Suprapubic skin (tissue), 4 donors: Measurements from ENCODE around the gene PLXNA2. TPM values are rescaled to one million over a fixed set of nuclear protein-coding genes. Genes with fewer than 3 reads are reported as not detected.

Experiments used
- DNase-seq, 2 donors: peaks; one replicate each; pipeline ENCODE4 v3.0.0-alpha.2; 2019; ENCODE audit warnings: low spot score in 2 of 2
- H3K27ac ChIP-seq: fragments of 200-600 bp; sonication (generic); one replicate; pipeline ENCODE4 v1.5.1; 2019
- H3K27me3 ChIP-seq: fragments of 200-600 bp; sonication (generic); one replicate; pipeline ENCODE4 v1.5.1; 2019
- H3K36me3 ChIP-seq: fragments of 200-600 bp; sonication (generic); one replicate; pipeline ENCODE4 v1.5.1; 2019
- H3K4me1 ChIP-seq: fragments of 200-600 bp; sonication (generic); one replicate; pipeline ENCODE4 v1.5.1; 2019
- H3K4me3 ChIP-seq: fragments of 200-600 bp; sonication (generic); one replicate; pipeline ENCODE4 v1.5.1; 2019; ENCODE audit warnings: mild to moderate bottlenecking
- H3K9me3 ChIP-seq: fragments of 200-600 bp; sonication (generic); one replicate; pipeline ENCODE4 v1.5.1; 2019
- EP300 ChIP-seq: sonication (generic); formaldehyde crosslinking; IDR thresholded peaks from one replicate; pipeline ENCODE4 v1.6.1; 2017; ENCODE audit warnings: antibody characterized with exemption
- POLR2A ChIP-seq, 2 donors: fragments of 450-650 bp; IDR thresholded peaks; one replicate each; pipeline ENCODE4 v1.6.1; 2017; ENCODE audit warnings: antibody characterized with exemption in 2 of 2, mild to moderate bottlenecking in 2 of 2, moderate library complexity in 2 of 2
- POLR2AphosphoS5 ChIP-seq, 3 donors: sonication (generic); formaldehyde crosslinking; IDR thresholded peaks; one replicate each; pipeline ENCODE4 v1.6.1; 2017; ENCODE audit warnings: antibody characterized with exemption in 3 of 3
- WGBS: methylation state at CpG from one replicate; pipeline ENCODE4 v1.1.5; 2018; 5-methylcytosine and 5-hydroxymethylcytosine counted together
- total RNA-seq, 4 donors: library from RNA; depleted of rRNA; stranded (reverse); fragments of >200 nt; gene quantifications; one replicate each; pipeline ENCODE4 v1.1.0, GENCODE V29; 2016
- TF ChIP-seq, protein P1 (sequence below), 2 donors: fragments of 200-600 bp in 1 of 2; fragments of 450-650 bp in 1 of 2; sonication (generic) in 1 of 2; IDR thresholded peaks; one replicate each; pipeline ENCODE4 v1.5.1; 2016 to 2019; ENCODE audit warnings: antibody characterized with exemption in 2 of 2, mild to moderate bottlenecking in 1 of 2, moderate library complexity in 1 of 2

Gene PLXNA2
- total RNA-seq, 4 donors from 2014 or later = 35.3 to 53.9 (median 45.7) TPM

DNA sequence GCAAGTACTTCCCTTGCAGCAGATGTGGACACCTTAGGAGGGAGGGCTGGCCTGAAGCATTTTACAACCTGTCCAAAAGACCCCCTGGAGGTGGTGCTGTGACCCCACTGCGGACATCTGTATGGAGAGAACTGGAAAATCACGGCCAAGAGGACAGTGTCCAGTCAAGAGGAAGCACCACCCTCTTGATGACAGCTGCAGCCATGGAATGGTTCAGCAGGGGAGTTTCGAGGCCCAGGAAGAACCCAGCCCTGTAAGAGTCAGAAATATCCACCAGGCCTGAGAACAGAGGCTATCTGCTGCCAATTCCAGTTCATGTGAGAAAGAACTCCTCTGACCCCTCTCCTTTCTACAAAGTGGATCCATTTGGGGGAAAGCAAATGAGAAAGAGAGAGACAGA, 126.8 kb downstream of the PLXNA2 start:
- Histone ChIP-seq H3K27ac (no peak overlapping the region), H3K4me3 (no peak overlapping the region), H3K9me3 (no peaks in the 10 kb centered on the region), H3K4me1 (no peaks in the 10 kb centered on the region), H3K36me3 (no peaks in the 10 kb centered on the region), H3K27me3 (no peaks in the 10 kb centered on the region)
- 75% methylated on average over 3 of the region's 3 CpGs for WGBS
- no peak for DNase-seq
- TF ChIP-seq, protein P1, sequence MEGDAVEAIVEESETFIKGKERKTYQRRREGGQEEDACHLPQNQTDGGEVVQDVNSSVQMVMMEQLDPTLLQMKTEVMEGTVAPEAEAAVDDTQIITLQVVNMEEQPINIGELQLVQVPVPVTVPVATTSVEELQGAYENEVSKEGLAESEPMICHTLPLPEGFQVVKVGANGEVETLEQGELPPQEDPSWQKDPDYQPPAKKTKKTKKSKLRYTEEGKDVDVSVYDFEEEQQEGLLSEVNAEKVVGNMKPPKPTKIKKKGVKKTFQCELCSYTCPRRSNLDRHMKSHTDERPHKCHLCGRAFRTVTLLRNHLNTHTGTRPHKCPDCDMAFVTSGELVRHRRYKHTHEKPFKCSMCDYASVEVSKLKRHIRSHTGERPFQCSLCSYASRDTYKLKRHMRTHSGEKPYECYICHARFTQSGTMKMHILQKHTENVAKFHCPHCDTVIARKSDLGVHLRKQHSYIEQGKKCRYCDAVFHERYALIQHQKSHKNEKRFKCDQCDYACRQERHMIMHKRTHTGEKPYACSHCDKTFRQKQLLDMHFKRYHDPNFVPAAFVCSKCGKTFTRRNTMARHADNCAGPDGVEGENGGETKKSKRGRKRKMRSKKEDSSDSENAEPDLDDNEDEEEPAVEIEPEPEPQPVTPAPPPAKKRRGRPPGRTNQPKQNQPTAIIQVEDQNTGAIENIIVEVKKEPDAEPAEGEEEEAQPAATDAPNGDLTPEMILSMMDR (IDR thresholded peaks at IDR 0.05) = no peak
- no peak for TF ChIP-seq EP300

DNA sequence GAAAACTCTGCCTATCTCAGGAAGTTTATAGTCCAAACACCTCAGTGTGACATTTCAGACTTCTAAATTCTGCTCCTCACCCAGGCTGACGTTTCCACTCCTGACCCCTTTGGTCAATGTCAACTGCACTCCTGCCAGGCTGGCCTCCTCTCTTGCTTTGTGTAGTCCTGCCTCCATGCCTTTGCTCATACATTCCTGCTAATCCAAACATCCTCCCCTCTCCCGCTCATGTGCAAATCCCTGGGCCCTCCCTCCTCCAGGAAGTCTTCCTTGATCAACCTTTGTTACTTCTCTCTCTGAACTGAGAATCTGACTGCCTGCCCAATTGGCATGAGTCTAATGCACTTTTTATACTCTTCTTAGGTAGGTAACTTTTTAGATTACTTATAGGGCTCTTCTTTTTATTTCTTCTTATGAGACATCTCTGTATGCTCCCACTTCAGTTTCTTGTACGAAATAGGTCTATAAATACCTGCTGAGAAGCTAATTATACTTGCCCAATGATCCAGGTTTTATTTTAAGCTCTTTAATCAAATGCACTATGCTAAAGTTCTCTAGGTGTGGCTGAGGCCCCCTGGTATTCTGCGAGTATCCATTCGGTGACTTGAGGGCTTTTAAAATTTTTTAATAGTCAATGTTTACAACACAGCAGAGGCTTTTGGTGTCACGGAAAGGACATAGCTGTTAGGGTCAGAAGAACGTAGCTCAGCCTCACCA, 128.1 kb downstream of the PLXNA2 start:
- 88% methylated on average over 7 of the region's 7 CpGs for WGBS
- no peak for TF ChIP-seq EP300
- TF ChIP-seq POLR2A (IDR thresholded peaks at IDR 0.05) = no peak
- TF ChIP-seq POLR2AphosphoS5 (IDR thresholded peaks at IDR 0.05) = no peak
- TF ChIP-seq, protein P1 (IDR thresholded peaks at IDR 0.05) = no peak
- no peaks in the 10 kb centered on the region for H3K36me3 ChIP-seq
- no peak overlapping the region for H3K27ac ChIP-seq
- no peaks in the 10 kb centered on the region for H3K9me3 ChIP-seq
- no peak for DNase-seq
- H3K27me3 ChIP-seq = no peaks in the 10 kb centered on the region
- H3K4me1 ChIP-seq = no peaks in the 10 kb centered on the region
- H3K4me3 ChIP-seq = no peak overlapping the region

DNA sequence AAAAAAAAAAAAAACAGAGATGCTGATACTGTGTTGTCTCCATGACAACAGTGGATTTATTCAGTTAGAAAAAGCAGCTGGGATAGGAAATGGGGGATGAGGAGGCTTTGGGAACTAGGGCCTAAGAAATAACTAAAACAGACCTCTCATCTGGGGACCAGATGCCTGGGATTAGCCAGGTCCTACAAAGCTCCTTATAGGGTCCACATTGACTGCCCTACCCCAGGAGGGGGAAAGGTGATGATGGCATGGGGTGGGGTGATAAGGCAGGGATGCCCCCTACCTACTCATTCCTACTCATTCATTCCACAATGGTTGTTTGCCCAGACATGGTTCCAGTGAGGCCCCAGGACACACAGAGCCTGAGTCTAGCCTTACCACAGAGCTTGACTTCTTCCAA, 131.2 kb downstream of the PLXNA2 start:
- Histone ChIP-seq H3K27me3 (no peaks in the 10 kb centered on the region), H3K27ac (no peak overlapping the region), H3K9me3 (no peaks in the 10 kb centered on the region), H3K36me3 (no peaks in the 10 kb centered on the region), H3K4me3 (no peak overlapping the region), H3K4me1 (no peaks in the 10 kb centered on the region)
- no peak for TF ChIP-seq EP300
- TF ChIP-seq POLR2AphosphoS5 (IDR thresholded peaks at IDR 0.05) = no peak
- TF ChIP-seq, protein P1 (IDR thresholded peaks at IDR 0.05) = no peak
- no peak for DNase-seq

DNA sequence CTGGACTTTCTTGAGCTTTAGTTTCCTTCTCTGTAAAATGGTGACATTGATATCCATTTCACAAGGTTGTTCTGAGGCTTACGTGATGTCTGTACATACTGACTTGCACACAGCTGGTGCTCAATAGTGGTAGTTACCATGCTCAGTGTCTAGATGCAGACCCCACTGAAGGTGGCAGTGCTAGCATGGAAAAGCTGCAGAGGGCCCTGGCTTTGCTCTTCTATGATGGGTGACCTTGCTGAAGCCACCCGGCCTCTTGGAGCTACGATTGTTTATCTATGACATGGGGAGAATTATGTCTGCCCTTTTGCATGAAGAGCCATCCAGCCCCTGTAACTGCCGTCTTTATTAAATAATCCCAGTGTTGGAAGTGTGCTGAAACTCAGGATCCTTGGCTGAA, 131.8 kb downstream of the PLXNA2 start:
- H3K27ac ChIP-seq = no peak overlapping the region
- no peaks in the 10 kb centered on the region for H3K27me3 ChIP-seq
- H3K4me1 ChIP-seq = no peaks in the 10 kb centered on the region
- TF ChIP-seq, protein P1 (IDR thresholded peaks at IDR 0.05) = no peak
- TF ChIP-seq POLR2AphosphoS5 (IDR thresholded peaks at IDR 0.05) (no peak), POLR2A (IDR thresholded peaks at IDR 0.05) (no peak), EP300 (no peak)
- WGBS = 99% methylated on average over 4 of the region's 4 CpGs
- H3K9me3 ChIP-seq = no peaks in the 10 kb centered on the region
- no peak for DNase-seq
- no peaks in the 10 kb centered on the region for H3K36me3 ChIP-seq
- no peak overlapping the region for H3K4me3 ChIP-seq

DNA sequence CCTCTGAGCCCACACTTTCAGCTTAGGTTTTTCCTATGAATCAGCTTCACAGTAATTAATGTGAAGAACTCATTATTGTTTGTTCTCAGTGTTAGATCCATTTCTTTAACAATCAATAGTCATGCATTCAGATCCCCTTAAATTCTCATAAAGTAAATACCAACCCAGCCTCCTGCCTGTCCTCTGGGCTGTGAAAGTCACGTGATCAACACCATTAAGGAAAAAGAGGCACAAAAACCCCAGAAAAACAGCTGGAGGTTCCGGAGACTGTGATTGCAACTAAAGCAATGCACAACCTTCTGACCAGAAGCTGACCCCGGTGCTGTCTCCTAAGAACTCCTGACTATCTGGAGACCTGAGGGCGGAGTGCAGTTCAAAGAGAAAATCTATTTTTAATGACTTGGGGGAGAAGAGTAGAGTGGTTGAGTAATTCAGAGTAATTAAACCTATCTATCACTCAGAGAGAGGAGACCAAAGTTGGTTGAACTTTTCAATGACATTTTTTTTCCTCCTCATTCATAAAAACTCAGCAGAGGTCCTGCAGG, 132.5 kb downstream of the PLXNA2 start:
- no peak for DNase-seq
- TF ChIP-seq EP300 (no peak), POLR2A (IDR thresholded peaks at IDR 0.05) (no peak), POLR2AphosphoS5 (IDR thresholded peaks at IDR 0.05) (no peak)
- TF ChIP-seq, protein P1 (IDR thresholded peaks at IDR 0.05) = no peak
- Histone ChIP-seq H3K27ac (no peak overlapping the region), H3K4me3 (no peak overlapping the region), H3K4me1 (no peaks in the 10 kb centered on the region), H3K36me3 (no peaks in the 10 kb centered on the region), H3K27me3 (no peaks in the 10 kb centered on the region), H3K9me3 (no peaks in the 10 kb centered on the region)
- 85% methylated on average over 4 of the region's 4 CpGs for WGBS
